IMR-90 (cell line): Measurements from ENCODE around the gene ABCE1. TPM values are rescaled to one million over a fixed set of nuclear protein-coding genes. Genes with fewer than 3 reads are reported as not detected.

Experiments used
- ATAC-seq: fragments of 200-7000 bp; cut with Tn5 transposase; 2 replicates; pipeline ENCODE4 v1.9.1; 2020; ENCODE audit warnings: low read depth, mild to moderate bottlenecking, moderate library complexity
- BruUV-seq: library from RNA; stranded (reverse); fragments of 400-500 nt; replicated peaks from 2 replicates; lab custom pipeline; 2021; lab: Mats Ljungman, UMichigan
- CTCF ChIA-PET: fragments of 300-600 bp; formaldehyde crosslinking; extraction: SDS; loops from one replicate; lab custom pipeline; 2021; ENCODE audit warnings: antibody characterized with exemption; lab: Yijun Ruan, JAX
- POLR2A ChIA-PET: fragments of 300-600 bp; sonication (Branson Sonifier 250); formaldehyde crosslinking; loops from one replicate; lab custom pipeline; 2022; ENCODE audit warnings: antibody characterized with exemption; ENCODE audit not compliant: unreplicated experiment; lab: Charles Lee
- DNase-seq: peaks from one replicate; pipeline ENCODE4 v3.0.0; 2013
- H2AFZ ChIP-seq: replicated peaks from 2 replicates; pipeline ENCODE3; 2013; ENCODE audit warnings: low read length, mild to moderate bottlenecking; ENCODE audit not compliant: poor library complexity
- H2AK5ac ChIP-seq: 2 replicates; pipeline ENCODE4 v1.6.1; 2013; ENCODE audit warnings: low read depth, low read length, inconsistent platforms
- H2AK9ac ChIP-seq: replicated peaks from 2 replicates; pipeline ENCODE3; 2013; ENCODE audit warnings: mild to moderate bottlenecking, low read depth, low read length, moderate library complexity; ENCODE audit not compliant: poor library complexity
- H2BK120ac ChIP-seq: 2 replicates; pipeline ENCODE4 v1.6.1; 2013; ENCODE audit warnings: low read depth, low read length, inconsistent platforms
- H2BK15ac ChIP-seq: 3 replicates; pipeline ENCODE4 v1.6.1; 2013; ENCODE audit warnings: low read depth, low read length, inconsistent platforms
- H2BK20ac ChIP-seq: 2 replicates; pipeline ENCODE4 v1.6.1; 2013; ENCODE audit warnings: low read depth, mild to moderate bottlenecking, inconsistent platforms, low read length, moderate library complexity
- H2BK5ac ChIP-seq: 2 replicates; pipeline ENCODE4 v1.6.1; 2013; ENCODE audit warnings: mild to moderate bottlenecking, low read depth, low read length, inconsistent platforms; ENCODE audit not compliant: poor library complexity, severe bottlenecking
- H3K14ac ChIP-seq: replicated peaks from 2 replicates; pipeline ENCODE4 v1.6.1; 2013; ENCODE audit warnings: low read depth, low read length, inconsistent platforms
- H3K18ac ChIP-seq: 2 replicates; pipeline ENCODE4 v1.6.1; 2013; ENCODE audit warnings: low read depth, low read length, control low read depth
- H3K23ac ChIP-seq: 2 replicates; pipeline ENCODE4 v1.6.1; 2013; ENCODE audit warnings: low read depth, low read length, inconsistent platforms
- H3K27ac ChIP-seq: 2 replicates; pipeline ENCODE4 v1.5.1; 2013; ENCODE audit warnings: mild to moderate bottlenecking, control low read depth, low read length; ENCODE audit not compliant: insufficient read depth
- H3K27me3 ChIP-seq: 2 replicates; pipeline ENCODE4 v1.6.1; 2013; ENCODE audit warnings: low read length; ENCODE audit not compliant: control insufficient read depth, insufficient read depth
- H3K36me3 ChIP-seq: 2 replicates; pipeline ENCODE4 v1.6.1; 2013; ENCODE audit warnings: low read length, mixed read lengths; ENCODE audit not compliant: control insufficient read depth, insufficient read depth
- H3K4ac ChIP-seq: 2 replicates; pipeline ENCODE4 v1.6.1; 2013; ENCODE audit warnings: low read depth, low read length, inconsistent platforms
- H3K4me1 ChIP-seq: 2 replicates; pipeline ENCODE4 v1.6.1; 2013; ENCODE audit warnings: low read length, mixed read lengths; ENCODE audit not compliant: control insufficient read depth, insufficient read depth
- H3K4me2 ChIP-seq: 2 replicates; pipeline ENCODE4 v1.6.1; 2013; ENCODE audit warnings: low read depth, mild to moderate bottlenecking, control low read depth, low read length, moderate library complexity
- H3K4me3 ChIP-seq: 2 replicates; pipeline ENCODE4 v1.5.1; 2013; ENCODE audit warnings: low read depth, mild to moderate bottlenecking, control low read depth, low read length, moderate library complexity; ENCODE audit not compliant: insufficient read depth
- H3K56ac ChIP-seq: 2 replicates; pipeline ENCODE4 v1.6.1; 2013; ENCODE audit warnings: low read length, inconsistent platforms; ENCODE audit not compliant: insufficient read depth; ENCODE audit errors: extremely low read depth
- H3K79me1 ChIP-seq, 2 experiments: 2 replicates each; pipeline ENCODE4 v1.6.1; 2013; ENCODE audit warnings: low read length in 2 of 2, inconsistent platforms in 1 of 2, low read depth in 1 of 2
- H3K9ac ChIP-seq: 2 replicates; pipeline ENCODE4 v1.6.1; 2013; ENCODE audit warnings: low read depth, low read length, control low read depth
- H3K9me1 ChIP-seq: 2 replicates; pipeline ENCODE4 v1.6.1; 2013; ENCODE audit warnings: low read length, inconsistent platforms; ENCODE audit not compliant: insufficient read depth
- H3K9me3 ChIP-seq: 2 replicates; pipeline ENCODE4 v1.6.1; 2013; ENCODE audit warnings: low read length; ENCODE audit not compliant: control insufficient read depth, insufficient read depth
- H4K20me1 ChIP-seq: 2 replicates; pipeline ENCODE4 v1.6.1; 2013; ENCODE audit warnings: low read length, inconsistent platforms; ENCODE audit not compliant: insufficient read depth
- H4K5ac ChIP-seq: 2 replicates; pipeline ENCODE4 v1.6.1; 2013; ENCODE audit warnings: mild to moderate bottlenecking, low read depth, low read length, control low read depth
- H4K8ac ChIP-seq, 2 experiments: 2 replicates each; pipeline ENCODE4 v1.6.1; 2013; ENCODE audit warnings: low read depth in 2 of 2, low read length in 2 of 2, control low read depth in 1 of 2, inconsistent platforms in 1 of 2
- H4K91ac ChIP-seq: 2 replicates; pipeline ENCODE4 v1.6.1; 2013; ENCODE audit warnings: low read depth, low read length, inconsistent platforms; ENCODE audit not compliant: insufficient read depth
- USF2 ChIP-seq: fragments of 150-350 bp; IDR thresholded peaks from 2 replicates; pipeline ENCODE4 v1.6.1; 2017; ENCODE audit warnings: mild to moderate bottlenecking, antibody characterized with exemption, low read length, low read depth
- WGBS, 2 experiments: methylation state at CpG; one replicate each; pipeline versions ENCODE4 v1.1.5 to v1.1.7; 2013; ENCODE audit warnings: missing lambda C conversion rate in 2 of 2; ENCODE audit not compliant: insufficient read length in 1 of 2; ENCODE audit errors: extremely low coverage in 2 of 2; 5-methylcytosine and 5-hydroxymethylcytosine counted together
- dilution Hi-C: fragments of 300-500 bp; cut with HindIII; formaldehyde crosslinking; loops from one replicate; pipeline ENCODE4 v1.14.3; 2018; ENCODE audit warnings: low sequenced_read_pairs; ENCODE audit not compliant: unreplicated experiment
- in situ Hi-C: fragments of 300-500 bp; cut with MboI; formaldehyde crosslinking; loops from 3 replicates; pipeline ENCODE4 v1.14.3; 2019; ENCODE audit warnings: low sequenced_read_pairs, inconsistent platforms, mixed read lengths
- intact Hi-C: fragments of 100-400 bp; cut with micrococcal nuclease; formaldehyde crosslinking; loops from 2 replicates; pipeline ENCODE4 v1.10.0; 2022
- polyA plus RNA-seq, 3 experiments: library from polyadenylated mRNA; depleted of rRNA; stranded (reverse); fragments of >200 nt; gene quantifications; 2 replicates each; pipeline ENCODE4 v1.2.3, GENCODE V29; 2012; ENCODE audit warnings: low replicate concordance in 1 of 3
- total RNA-seq: library from RNA; depleted of rRNA; stranded (reverse); fragments of >200 nt; gene quantifications from 2 replicates; pipeline ENCODE4 v1.2.3, GENCODE V29; 2012

ABCE1 gene
- total and polyA plus RNA-seq, 2 of the 4 experiments (the other 2 are of a cell fraction) = 54.5 to 219 TPM

GRCh38 chr4:145071560-145071959 is 26.6 kb upstream of the ABCE1 start:
- H3K4me2 ChIP-seq = no peak overlapping the region
- no TSS peak for BruUV-seq
- no peak for ATAC-seq

More at GRCh38 chr4:145071560-145071959, 26.6 kb upstream of the ABCE1 start:
- Histone ChIP-seq H2BK120ac (no peak overlapping the region), H2BK20ac (no peak overlapping the region), H3K79me1 (peaks cover 11 to 22% of the 10 kb centered on the region in 2 experiments; a peak in 2 of 4 replicates), H4K20me1 (no peaks in the 10 kb centered on the region), H4K91ac (no peak overlapping the region), H3K4me3 (no peak overlapping the region), H3K56ac (no peak overlapping the region), H3K36me3 (no peaks in the 10 kb centered on the region), H3K23ac (no peak overlapping the region), H3K27me3 (no peaks in the 10 kb centered on the region), H2AFZ (no peak overlapping the region), H3K18ac (no peak overlapping the region), H3K4ac (no peak overlapping the region), H3K9ac (no peak overlapping the region), H2AK5ac (no peak overlapping the region), H4K5ac (no peak overlapping the region), H2BK15ac (no peak overlapping the region), H3K4me1 (peaks cover 2% of the 10 kb centered on the region; the same call in 1 of the 2 replicates), H4K8ac (no peak overlapping the region), H3K27ac (no peak overlapping the region), H3K9me1 (no peaks in the 10 kb centered on the region; the same call in 1 of the 2 replicates), H3K14ac (no peak overlapping the region), H3K9me3 (no peaks in the 10 kb centered on the region), H2AK9ac (no peak overlapping the region), H2BK5ac (no peak overlapping the region)
- in situ Hi-C loops = no loop called here
- DNase-seq = no peak
- ChIA-PET CTCF (interaction anchor here (1.0 kb wide), 1 partner anchor 10 kb away, joined by 9 read pairs; no protein-coding TSS in a partner anchor), POLR2A (no interaction called here)
- TF ChIP-seq USF2 = no peak
- dilution Hi-C loops = no loop called here
- WGBS, 2 experiments = no CpG with 5 or more reads among the region's 2 CpGs
- intact Hi-C loops = no loop called here
